ENCODE measurements around the gene GCFC2. TPM values are rescaled to one million over a fixed set of nuclear protein-coding genes. Genes with fewer than 3 reads are reported as not detected.

Gene GCFC2
- total and polyA plus RNA-seq, 2 of the 13 experiments (the other 11 are each of a cell fraction or from before 2014, with no cell fraction given), result 26.8 to 49.0 TPM

DNA sequence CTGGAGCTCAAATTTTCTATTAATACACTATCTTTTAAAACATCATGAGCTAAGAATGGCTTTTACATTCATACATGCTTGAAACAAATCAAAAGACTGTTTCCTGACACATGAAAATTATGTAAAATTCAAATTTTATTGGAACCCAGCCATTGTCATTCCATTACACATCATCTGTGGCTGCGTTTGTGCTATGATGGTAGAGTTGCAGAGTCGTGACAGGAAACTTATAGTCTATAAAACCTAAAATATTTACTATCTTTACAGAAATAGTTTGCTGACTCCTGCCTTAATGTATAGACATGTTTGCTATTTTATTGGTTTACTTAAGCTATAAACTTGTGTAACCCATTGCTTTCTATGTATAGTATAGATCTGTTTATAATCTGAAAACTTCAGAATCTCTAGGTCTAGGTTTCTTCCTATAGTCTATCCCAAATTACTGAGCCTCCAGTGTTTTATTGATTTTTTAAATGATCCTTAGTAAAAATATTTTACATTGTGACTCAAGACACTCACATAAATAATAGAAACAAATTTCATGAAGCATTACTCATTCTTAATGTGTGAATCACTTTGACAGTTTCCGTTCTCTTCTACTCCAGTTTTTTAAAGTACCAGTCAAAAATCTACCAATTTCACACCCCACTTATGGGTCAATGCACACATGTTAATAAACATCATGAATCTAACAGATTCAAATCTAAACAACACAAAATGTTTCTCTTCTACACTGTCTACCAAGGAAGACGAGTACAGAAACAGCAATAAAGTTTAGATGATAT, 90.6 kb downstream of the GCFC2 start:
- Histone ChIP-seq H3K4me1 (ENCODE audit: insufficient read depth, low read length) (no peaks in the 10 kb centered on the region), H4K20me1 (ENCODE audit: insufficient read depth, low read length) (no peaks in the 10 kb centered on the region), H3K9me3 (ENCODE audit: low read length) (no peaks in the 10 kb centered on the region), H3K4me2 (ENCODE audit: low read depth, low read length) (no peak overlapping the region), H3K27ac (ENCODE audit: extremely low read length, insufficient read depth, low read length) (no peak overlapping the region), H3K36me3 (replicated peaks in 1 of 2; ENCODE audit: control insufficient read depth in 1 of 2, insufficient read depth in 2 of 2, low read length in 2 of 2) (no peaks in the 10 kb centered on the region), H3K4me3 (replicated peaks in 1 of 3; ENCODE audit: insufficient read depth in 1 of 3, low read depth in 2 of 3, low read length in 3 of 3) (no peak overlapping the region), H2AFZ (ENCODE audit: low read length) (no peak overlapping the region), H3K9ac (ENCODE audit: insufficient read depth, low read depth, low read length) (no peak overlapping the region), H3K27me3 (ENCODE audit: control insufficient read depth in 1 of 2, insufficient read depth in 2 of 2, low read length in 2 of 2) (no peaks in the 10 kb centered on the region; a peak in 1 of 5 replicates), H3K79me2 (ENCODE audit: insufficient read depth, low read length) (no peaks in the 10 kb centered on the region)
- ATAC-seq (no peak), FAIRE-seq (no peak), DNase-seq (ENCODE audit: low spot score) (no peak)
- POLR2A ChIA-PET, result no interaction called here
- intact Hi-C loops (cut with micrococcal nuclease; ENCODE audit: unreplicated experiment) (no loop called here), in situ Hi-C loops (cut with HindIII; ENCODE audit: extremely low pct_ligation_motif_present, low pct_unique_long_range_greater_than_20kb) (loop anchor here (25.0 kb wide), 1 partner anchor 558 kb away; no protein-coding TSS in a partner anchor)
- CTCF ChIA-PET (ENCODE audit: low intra/inter-chr PET ratio, low total read pairs), result no interaction called here
- no TSS peak for BruUV-seq (replicated peaks)
- WGBS (ENCODE audit: low lambda C conversion rate), result 75% methylated on average over 4 of the region's 4 CpGs
- TF ChIP-seq ATF5 (CRISPR knock-in tag; IDR thresholded peaks at IDR 0.05; ENCODE audit: low read depth) (no peak), ZFP91 (CRISPR knock-in tag; IDR thresholded peaks at IDR 0.05; ENCODE audit: borderline replicate concordance) (no peak), PRDM4 (CRISPR knock-in tag; IDR thresholded peaks at IDR 0.05; ENCODE audit: borderline replicate concordance) (no peak), MED8 (CRISPR knock-in tag; IDR thresholded peaks at IDR 0.05; ENCODE audit: insufficient replicate concordance) (no peak), BCL3 (CRISPR knock-in tag; IDR thresholded peaks at IDR 0.05) (no peak)
